ENCODE measurements around the gene COX8C. TPM values are rescaled to one million over a fixed set of nuclear protein-coding genes. Genes with fewer than 3 reads are reported as not detected.

COX8C gene
- total and polyA plus RNA-seq, 2 experiments from 2014 or later = 0.73 TPM; not detected in 1

DNA sequence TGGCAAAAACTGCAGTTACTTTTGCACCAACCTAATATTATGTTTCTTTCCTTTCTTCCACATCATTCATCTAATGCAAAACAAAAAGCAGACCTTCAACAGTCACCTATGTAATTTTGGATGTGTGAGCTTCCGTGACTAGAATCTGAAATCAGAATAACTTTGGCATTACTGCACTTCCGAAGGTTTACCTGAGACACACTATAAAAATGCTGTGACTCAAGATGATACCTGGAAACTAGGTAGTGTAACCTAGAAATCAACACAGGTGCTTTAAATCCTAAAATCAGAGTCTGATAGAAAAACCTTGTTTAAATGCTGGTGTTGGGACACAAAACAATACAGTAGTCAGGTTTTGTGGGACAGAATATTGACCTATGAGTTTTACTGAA is 16.4 kb upstream of the COX8C start:
- Histone ChIP-seq H3K27ac (ENCODE audit: low read depth) (no peak overlapping the region), H3K4me1 (ENCODE audit: insufficient read depth) (peaks cover 28% of the 10 kb centered on the region; the same call in 1 of the 2 replicates), H3K9me2 (ENCODE audit: insufficient read depth) (no peaks in the 10 kb centered on the region), H3K27me3 (ENCODE audit: insufficient read depth) (no peaks in the 10 kb centered on the region), H3F3A (replicated peaks; ENCODE audit: low read depth) (0 out of 2 replicates have a peak, but pooled peaks cover 4% of the 10 kb centered on the region), H2AFZ (no peak overlapping the region), H3K4me2 (peak overlapping the region; percentile 92), H3K36me3 (ENCODE audit: insufficient read depth) (no peaks in the 10 kb centered on the region), H3K79me2 (replicated peaks; ENCODE audit: insufficient read depth) (peaks cover 67% of the 10 kb centered on the region), H4K20me1 (replicated peaks; ENCODE audit: insufficient read depth) (peaks cover 45% of the 10 kb centered on the region), H3K4me3 (peak overlapping the region; percentile 87; the same call in 1 of the 2 replicates)
- peaks cover 3% of the 10 kb centered on the region; the same call in 2 of the 3 replicates for H3K9me3 Mint-ChIP-seq
- peak overlapping the region; percentile 93; the same call in 2 of the 3 replicates for H3K4me3 Mint-ChIP-seq
- ATAC-seq = no peak
- peaks cover 6% of the 10 kb centered on the region for H3K36me3 Mint-ChIP-seq (ENCODE audit: low read depth)
- H3K27ac Mint-ChIP-seq = no peak overlapping the region
- peaks cover 40% of the 10 kb centered on the region for H3K4me1 Mint-ChIP-seq
- no peak for DNase-seq (ENCODE audit: low spot score)
- peaks cover 7% of the 10 kb centered on the region for H3K27me3 Mint-ChIP-seq (ENCODE audit: insufficient read depth, low read depth, poor library complexity)
- no peak for TF ChIP-seq STAT1 (IDR thresholded peaks at IDR 0.05; ENCODE audit: unreplicated experiment)
- TF ChIP-seq, protein P1, sequence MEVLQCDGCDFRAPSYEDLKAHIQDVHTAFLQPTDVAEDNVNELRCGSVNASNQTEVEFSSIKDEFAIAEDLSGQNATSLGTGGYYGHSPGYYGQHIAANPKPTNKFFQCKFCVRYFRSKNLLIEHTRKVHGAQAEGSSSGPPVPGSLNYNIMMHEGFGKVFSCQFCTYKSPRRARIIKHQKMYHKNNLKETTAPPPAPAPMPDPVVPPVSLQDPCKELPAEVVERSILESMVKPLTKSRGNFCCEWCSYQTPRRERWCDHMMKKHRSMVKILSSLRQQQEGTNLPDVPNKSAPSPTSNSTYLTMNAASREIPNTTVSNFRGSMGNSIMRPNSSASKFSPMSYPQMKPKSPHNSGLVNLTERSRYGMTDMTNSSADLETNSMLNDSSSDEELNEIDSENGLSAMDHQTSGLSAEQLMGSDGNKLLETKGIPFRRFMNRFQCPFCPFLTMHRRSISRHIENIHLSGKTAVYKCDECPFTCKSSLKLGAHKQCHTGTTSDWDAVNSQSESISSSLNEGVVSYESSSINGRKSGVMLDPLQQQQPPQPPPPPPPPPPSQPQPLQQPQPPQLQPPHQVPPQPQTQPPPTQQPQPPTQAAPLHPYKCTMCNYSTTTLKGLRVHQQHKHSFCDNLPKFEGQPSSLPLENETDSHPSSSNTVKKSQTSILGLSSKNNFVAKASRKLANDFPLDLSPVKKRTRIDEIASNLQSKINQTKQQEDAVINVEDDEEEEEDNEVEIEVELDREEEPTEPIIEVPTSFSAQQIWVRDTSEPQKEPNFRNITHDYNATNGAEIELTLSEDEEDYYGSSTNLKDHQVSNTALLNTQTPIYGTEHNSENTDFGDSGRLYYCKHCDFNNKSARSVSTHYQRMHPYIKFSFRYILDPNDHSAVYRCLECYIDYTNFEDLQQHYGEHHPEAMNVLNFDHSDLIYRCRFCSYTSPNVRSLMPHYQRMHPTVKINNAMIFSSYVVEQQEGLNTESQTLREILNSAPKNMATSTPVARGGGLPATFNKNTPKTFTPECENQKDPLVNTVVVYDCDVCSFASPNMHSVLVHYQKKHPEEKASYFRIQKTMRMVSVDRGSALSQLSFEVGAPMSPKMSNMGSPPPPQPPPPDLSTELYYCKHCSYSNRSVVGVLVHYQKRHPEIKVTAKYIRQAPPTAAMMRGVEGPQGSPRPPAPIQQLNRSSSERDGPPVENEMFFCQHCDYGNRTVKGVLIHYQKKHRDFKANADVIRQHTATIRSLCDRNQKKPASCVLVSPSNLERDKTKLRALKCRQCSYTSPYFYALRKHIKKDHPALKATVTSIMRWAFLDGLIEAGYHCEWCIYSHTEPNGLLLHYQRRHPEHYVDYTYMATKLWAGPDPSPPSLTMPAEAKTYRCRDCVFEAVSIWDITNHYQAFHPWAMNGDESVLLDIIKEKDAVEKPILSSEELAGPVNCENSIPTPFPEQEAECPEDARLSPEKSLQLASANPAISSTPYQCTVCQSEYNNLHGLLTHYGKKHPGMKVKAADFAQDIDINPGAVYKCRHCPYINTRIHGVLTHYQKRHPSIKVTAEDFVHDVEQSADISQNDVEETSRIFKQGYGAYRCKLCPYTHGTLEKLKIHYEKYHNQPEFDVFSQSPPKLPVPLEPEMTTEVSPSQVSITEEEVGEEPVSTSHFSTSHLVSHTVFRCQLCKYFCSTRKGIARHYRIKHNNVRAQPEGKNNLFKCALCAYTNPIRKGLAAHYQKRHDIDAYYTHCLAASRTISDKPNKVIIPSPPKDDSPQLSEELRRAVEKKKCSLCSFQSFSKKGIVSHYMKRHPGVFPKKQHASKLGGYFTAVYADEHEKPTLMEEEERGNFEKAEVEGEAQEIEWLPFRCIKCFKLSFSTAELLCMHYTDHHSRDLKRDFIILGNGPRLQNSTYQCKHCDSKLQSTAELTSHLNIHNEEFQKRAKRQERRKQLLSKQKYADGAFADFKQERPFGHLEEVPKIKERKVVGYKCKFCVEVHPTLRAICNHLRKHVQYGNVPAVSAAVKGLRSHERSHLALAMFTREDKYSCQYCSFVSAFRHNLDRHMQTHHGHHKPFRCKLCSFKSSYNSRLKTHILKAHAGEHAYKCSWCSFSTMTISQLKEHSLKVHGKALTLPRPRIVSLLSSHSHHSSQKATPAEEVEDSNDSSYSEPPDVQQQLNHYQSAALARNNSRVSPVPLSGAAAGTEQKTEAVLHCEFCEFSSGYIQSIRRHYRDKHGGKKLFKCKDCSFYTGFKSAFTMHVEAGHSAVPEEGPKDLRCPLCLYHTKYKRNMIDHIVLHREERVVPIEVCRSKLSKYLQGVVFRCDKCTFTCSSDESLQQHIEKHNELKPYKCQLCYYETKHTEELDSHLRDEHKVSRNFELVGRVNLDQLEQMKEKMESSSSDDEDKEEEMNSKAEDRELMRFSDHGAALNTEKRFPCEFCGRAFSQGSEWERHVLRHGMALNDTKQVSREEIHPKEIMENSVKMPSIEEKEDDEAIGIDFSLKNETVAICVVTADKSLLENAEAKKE (CRISPR knock-in tag; IDR thresholded peaks at IDR 0.05) = no peak
- no peak for TF ChIP-seq JUNB (IDR thresholded peaks at IDR 0.05; ENCODE audit: unreplicated experiment)
- no peak for TF ChIP-seq EZH2 (IDR thresholded peaks at IDR 0.05; ENCODE audit: low read depth, unreplicated experiment)
- TF ChIP-seq, protein P2, sequence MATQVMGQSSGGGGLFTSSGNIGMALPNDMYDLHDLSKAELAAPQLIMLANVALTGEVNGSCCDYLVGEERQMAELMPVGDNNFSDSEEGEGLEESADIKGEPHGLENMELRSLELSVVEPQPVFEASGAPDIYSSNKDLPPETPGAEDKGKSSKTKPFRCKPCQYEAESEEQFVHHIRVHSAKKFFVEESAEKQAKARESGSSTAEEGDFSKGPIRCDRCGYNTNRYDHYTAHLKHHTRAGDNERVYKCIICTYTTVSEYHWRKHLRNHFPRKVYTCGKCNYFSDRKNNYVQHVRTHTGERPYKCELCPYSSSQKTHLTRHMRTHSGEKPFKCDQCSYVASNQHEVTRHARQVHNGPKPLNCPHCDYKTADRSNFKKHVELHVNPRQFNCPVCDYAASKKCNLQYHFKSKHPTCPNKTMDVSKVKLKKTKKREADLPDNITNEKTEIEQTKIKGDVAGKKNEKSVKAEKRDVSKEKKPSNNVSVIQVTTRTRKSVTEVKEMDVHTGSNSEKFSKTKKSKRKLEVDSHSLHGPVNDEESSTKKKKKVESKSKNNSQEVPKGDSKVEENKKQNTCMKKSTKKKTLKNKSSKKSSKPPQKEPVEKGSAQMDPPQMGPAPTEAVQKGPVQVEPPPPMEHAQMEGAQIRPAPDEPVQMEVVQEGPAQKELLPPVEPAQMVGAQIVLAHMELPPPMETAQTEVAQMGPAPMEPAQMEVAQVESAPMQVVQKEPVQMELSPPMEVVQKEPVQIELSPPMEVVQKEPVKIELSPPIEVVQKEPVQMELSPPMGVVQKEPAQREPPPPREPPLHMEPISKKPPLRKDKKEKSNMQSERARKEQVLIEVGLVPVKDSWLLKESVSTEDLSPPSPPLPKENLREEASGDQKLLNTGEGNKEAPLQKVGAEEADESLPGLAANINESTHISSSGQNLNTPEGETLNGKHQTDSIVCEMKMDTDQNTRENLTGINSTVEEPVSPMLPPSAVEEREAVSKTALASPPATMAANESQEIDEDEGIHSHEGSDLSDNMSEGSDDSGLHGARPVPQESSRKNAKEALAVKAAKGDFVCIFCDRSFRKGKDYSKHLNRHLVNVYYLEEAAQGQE (IDR thresholded peaks at IDR 0.05; ENCODE audit: unreplicated experiment) = no peak
- TF ChIP-seq ZNF331 (CRISPR knock-in tag; IDR thresholded peaks at IDR 0.05; ENCODE audit: low read depth) = no peak
- TF ChIP-seq ZNF114 (CRISPR knock-in tag; IDR thresholded peaks at IDR 0.05) = no peak
- TF ChIP-seq, protein P3, sequence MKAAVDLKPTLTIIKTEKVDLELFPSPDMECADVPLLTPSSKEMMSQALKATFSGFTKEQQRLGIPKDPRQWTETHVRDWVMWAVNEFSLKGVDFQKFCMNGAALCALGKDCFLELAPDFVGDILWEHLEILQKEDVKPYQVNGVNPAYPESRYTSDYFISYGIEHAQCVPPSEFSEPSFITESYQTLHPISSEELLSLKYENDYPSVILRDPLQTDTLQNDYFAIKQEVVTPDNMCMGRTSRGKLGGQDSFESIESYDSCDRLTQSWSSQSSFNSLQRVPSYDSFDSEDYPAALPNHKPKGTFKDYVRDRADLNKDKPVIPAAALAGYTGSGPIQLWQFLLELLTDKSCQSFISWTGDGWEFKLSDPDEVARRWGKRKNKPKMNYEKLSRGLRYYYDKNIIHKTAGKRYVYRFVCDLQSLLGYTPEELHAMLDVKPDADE (IDR thresholded peaks at IDR 0.05) = no peak
- no peak for TF ChIP-seq EZH2phosphoT487 (IDR thresholded peaks at IDR 0.05; ENCODE audit: unreplicated experiment)
- TF ChIP-seq NANOG (IDR thresholded peaks at IDR 0.05; ENCODE audit: borderline replicate concordance) = no peak
- TF ChIP-seq CREB1 (CRISPR knock-in tag; IDR thresholded peaks at IDR 0.05; ENCODE audit: low read depth) = no peak
- no peak for TF ChIP-seq POLR2AphosphoS5 (IDR thresholded peaks at IDR 0.05; ENCODE audit: low read depth)
- TF ChIP-seq, protein P4, sequence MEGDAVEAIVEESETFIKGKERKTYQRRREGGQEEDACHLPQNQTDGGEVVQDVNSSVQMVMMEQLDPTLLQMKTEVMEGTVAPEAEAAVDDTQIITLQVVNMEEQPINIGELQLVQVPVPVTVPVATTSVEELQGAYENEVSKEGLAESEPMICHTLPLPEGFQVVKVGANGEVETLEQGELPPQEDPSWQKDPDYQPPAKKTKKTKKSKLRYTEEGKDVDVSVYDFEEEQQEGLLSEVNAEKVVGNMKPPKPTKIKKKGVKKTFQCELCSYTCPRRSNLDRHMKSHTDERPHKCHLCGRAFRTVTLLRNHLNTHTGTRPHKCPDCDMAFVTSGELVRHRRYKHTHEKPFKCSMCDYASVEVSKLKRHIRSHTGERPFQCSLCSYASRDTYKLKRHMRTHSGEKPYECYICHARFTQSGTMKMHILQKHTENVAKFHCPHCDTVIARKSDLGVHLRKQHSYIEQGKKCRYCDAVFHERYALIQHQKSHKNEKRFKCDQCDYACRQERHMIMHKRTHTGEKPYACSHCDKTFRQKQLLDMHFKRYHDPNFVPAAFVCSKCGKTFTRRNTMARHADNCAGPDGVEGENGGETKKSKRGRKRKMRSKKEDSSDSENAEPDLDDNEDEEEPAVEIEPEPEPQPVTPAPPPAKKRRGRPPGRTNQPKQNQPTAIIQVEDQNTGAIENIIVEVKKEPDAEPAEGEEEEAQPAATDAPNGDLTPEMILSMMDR (conservative IDR thresholded peaks at IDR 0.05; ENCODE audit: low read depth in 2 of 2) = no peak

Data from GM23338 (cell line).